ENCODE measurements around the gene FCRL1.

The FCRL1 gene

GRCh38 chr1:157813269-157813668, 6.7 kb downstream of the FCRL1 start:
- Histone ChIP-seq H4K20me1 (ENCODE audit: insufficient read depth, low read length, poor library complexity, severe bottlenecking) (no peaks in the 10 kb centered on the region), H3K4me1 (ENCODE audit: insufficient read depth, low read length, poor library complexity, severe bottlenecking) (no peaks in the 10 kb centered on the region), H3K79me2 (ENCODE audit: insufficient read depth, low read length) (no peaks in the 10 kb centered on the region), H2AFZ (ENCODE audit: low read length) (no peak overlapping the region), H3K9me3 (ENCODE audit: insufficient read depth, low read depth, low read length) (peaks cover 15% of the 10 kb centered on the region), H3K9me2 (replicated peaks; ENCODE audit: low read depth, low read length) (no peaks in the 10 kb centered on the region), H3K36me3 (ENCODE audit: insufficient read depth, low read length) (no peaks in the 10 kb centered on the region), H3K27me3 (ENCODE audit: insufficient read depth, low read length, poor library complexity, severe bottlenecking) (no peaks in the 10 kb centered on the region), H3F3A (ENCODE audit: low read depth) (no peaks in the 10 kb centered on the region), H3K4me2 (ENCODE audit: low read depth, low read length, poor library complexity, severe bottlenecking) (no peak overlapping the region), H3K9ac (ENCODE audit: low read depth, low read length, poor library complexity, severe bottlenecking) (no peak overlapping the region), H3K4me3 (ENCODE audit: low read length, poor library complexity, severe bottlenecking) (no peak overlapping the region)
- no peak for TF ChIP-seq CTCF (conservative IDR thresholded peaks at IDR 0.05; ENCODE audit: low read length)
- TF ChIP-seq EZH2phosphoT487 (IDR thresholded peaks at IDR 0.05; ENCODE audit: borderline replicate concordance) = no peak

- no peaks in the 10 kb centered on the region for H3F3A ChIP-seq (ENCODE audit: low read depth)
- no peaks in the 10 kb centered on the region for H3K9me2 ChIP-seq (replicated peaks; ENCODE audit: low read depth, low read length)
- H3K79me2 ChIP-seq (ENCODE audit: insufficient read depth, low read length) = no peaks in the 10 kb centered on the region
- TF ChIP-seq EZH2phosphoT487 (IDR thresholded peaks at IDR 0.05; ENCODE audit: borderline replicate concordance) (no peak), CTCF (conservative IDR thresholded peaks at IDR 0.05; ENCODE audit: low read length) (no peak)
- no peaks in the 10 kb centered on the region for H3K4me1 ChIP-seq (ENCODE audit: insufficient read depth, low read length, poor library complexity, severe bottlenecking)
- H3K4me3 ChIP-seq (ENCODE audit: low read length, poor library complexity, severe bottlenecking) = no peak overlapping the region
- H3K36me3 ChIP-seq (ENCODE audit: insufficient read depth, low read length) = no peaks in the 10 kb centered on the region
- no peaks in the 10 kb centered on the region for H4K20me1 ChIP-seq (ENCODE audit: insufficient read depth, low read length, poor library complexity, severe bottlenecking)
- no peaks in the 10 kb centered on the region for H3K27me3 ChIP-seq (ENCODE audit: insufficient read depth, low read length, poor library complexity, severe bottlenecking)
- no peak overlapping the region for H3K9ac ChIP-seq (ENCODE audit: low read depth, low read length, poor library complexity, severe bottlenecking)
- peak overlapping the region; percentile 6; the same call in 1 of the 2 replicates for H2AFZ ChIP-seq (ENCODE audit: low read length)
- no peaks in the 10 kb centered on the region for H3K9me3 ChIP-seq (ENCODE audit: insufficient read depth, low read depth, low read length)
- no peak overlapping the region for H3K4me2 ChIP-seq (ENCODE audit: low read depth, low read length, poor library complexity, severe bottlenecking)
Observed at GRCh38 chr1:157806431-157807149, 13.3 kb downstream of the FCRL1 start.

GRCh38 chr1:157803851-157804250, 16.1 kb downstream of the FCRL1 start:
- no peak overlapping the region for H3K4me2 ChIP-seq (ENCODE audit: low read depth, low read length, poor library complexity, severe bottlenecking)
- no peak overlapping the region for H3K4me3 ChIP-seq (ENCODE audit: low read length, poor library complexity, severe bottlenecking)
- no peak overlapping the region for H2AFZ ChIP-seq (ENCODE audit: low read length)

More at GRCh38 chr1:157803851-157804250, 16.1 kb downstream of the FCRL1 start:
- Histone ChIP-seq H4K20me1 (ENCODE audit: insufficient read depth, low read length, poor library complexity, severe bottlenecking) (no peaks in the 10 kb centered on the region), H3K9me2 (replicated peaks; ENCODE audit: low read depth, low read length) (no peaks in the 10 kb centered on the region), H3K9me3 (ENCODE audit: insufficient read depth, low read depth, low read length) (no peaks in the 10 kb centered on the region), H3K27me3 (ENCODE audit: insufficient read depth, low read length, poor library complexity, severe bottlenecking) (no peaks in the 10 kb centered on the region), H3K9ac (ENCODE audit: low read depth, low read length, poor library complexity, severe bottlenecking) (no peak overlapping the region), H3K4me1 (ENCODE audit: insufficient read depth, low read length, poor library complexity, severe bottlenecking) (no peaks in the 10 kb centered on the region), H3F3A (ENCODE audit: low read depth) (no peaks in the 10 kb centered on the region), H3K36me3 (ENCODE audit: insufficient read depth, low read length) (no peaks in the 10 kb centered on the region), H3K79me2 (ENCODE audit: insufficient read depth, low read length) (no peaks in the 10 kb centered on the region)
- no peak for TF ChIP-seq EZH2phosphoT487 (IDR thresholded peaks at IDR 0.05; ENCODE audit: borderline replicate concordance)
- TF ChIP-seq CTCF (conservative IDR thresholded peaks at IDR 0.05; ENCODE audit: low read length) = no peak
